GM21825 (cell line): ENCODE results near the gene ZNF277.

Experiments
- ATAC-seq: cut with Tn5 transposase; IDR thresholded peaks from one replicate; pipeline ENCODE4 v1.9.1; 2021; ENCODE audit warnings: mild to moderate bottlenecking, moderate library complexity; ENCODE audit not compliant: unreplicated experiment

ZNF277 gene

DNA sequence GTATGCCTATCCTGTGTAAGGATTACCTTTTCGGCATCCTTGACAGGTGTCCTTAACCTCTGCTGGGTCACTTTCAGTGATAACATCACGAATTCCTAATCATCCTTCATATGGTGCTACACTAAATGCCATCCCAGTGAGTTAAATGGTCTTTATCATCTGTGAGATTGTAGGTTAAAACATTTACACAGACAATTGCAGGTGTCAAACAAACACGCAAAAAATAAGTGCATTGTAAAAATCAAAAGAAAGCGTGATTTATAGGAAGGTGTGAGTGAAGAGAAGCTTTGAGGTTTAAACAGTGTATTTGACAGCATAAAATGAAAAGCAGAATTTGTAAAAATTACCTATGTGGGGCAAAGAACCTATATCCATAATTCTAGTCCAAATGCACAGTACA lies 132.3 kb downstream of the ZNF277 start:
- no peak for ATAC-seq

DNA sequence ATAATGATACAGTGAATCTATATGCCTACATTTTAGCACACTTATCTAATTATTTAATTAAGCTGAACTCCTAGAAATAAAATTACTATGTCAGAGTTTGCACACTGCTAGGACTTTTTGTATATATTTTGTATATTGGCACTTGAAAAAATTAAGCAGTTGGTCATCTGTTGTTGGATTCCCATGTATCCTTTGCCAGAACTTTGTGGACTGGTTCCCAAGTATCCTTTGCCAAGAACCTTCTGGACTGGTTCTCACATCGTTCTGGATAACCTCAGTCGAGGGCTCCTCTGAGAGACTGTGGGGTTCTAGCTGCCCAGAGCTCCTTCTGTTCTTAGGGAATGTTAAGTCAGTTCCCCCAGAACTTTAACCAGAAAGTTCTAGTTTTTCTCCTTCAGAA lies 135.0 kb downstream of the ZNF277 start:
- ATAC-seq: no peak

DNA sequence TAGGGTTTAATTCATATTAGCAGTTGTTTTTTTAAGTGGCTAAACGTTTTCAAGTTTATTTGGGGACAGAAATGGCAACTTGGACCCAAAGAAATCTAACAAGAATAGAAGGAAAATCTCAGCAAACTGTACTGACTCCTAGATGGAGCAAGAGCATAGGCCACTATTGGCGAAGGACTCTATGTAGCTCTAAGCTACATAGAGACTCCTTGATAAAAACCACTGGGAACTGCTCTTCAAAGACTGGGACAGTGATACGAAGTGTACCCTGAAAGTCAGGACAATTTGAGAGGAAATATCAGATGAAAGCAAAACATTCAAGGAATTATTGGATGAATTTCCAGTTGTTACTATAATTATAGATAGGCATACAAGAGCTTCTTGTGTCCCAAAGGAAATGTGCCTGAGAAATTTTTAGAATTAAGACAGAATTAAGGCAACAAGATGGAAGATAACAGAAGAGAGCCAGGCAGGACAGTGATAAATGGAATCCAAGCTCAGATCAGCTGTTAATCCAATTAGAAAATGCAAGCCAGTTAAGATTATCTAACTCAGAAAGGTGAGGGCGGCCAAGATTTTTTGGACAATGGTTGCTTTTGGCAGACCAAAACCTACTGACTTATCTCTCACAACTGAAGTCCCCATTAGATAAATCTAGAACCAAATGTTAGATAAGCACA lies 140.0 kb downstream of the ZNF277 start:
- no peak for ATAC-seq

DNA sequence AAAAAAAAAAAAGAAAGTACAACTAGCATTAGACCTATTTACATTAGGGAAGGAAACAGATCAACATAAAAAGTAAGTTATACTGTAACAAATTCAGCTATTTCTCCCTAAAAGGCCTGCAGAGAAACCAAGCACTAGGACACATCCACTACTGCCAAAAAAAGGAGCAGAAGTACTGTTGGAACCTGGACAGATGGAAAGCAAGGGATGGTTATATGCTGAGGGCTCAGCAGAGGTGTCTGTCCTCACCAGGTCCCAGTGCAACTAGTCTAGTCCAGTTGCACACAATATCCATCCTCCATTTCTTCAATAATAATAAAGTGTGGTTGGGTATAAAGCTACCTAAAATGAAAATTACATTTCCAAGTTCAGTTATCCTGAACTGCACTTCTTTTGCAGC lies 140.6 kb downstream of the ZNF277 start:
- ATAC-seq: no peak

DNA sequence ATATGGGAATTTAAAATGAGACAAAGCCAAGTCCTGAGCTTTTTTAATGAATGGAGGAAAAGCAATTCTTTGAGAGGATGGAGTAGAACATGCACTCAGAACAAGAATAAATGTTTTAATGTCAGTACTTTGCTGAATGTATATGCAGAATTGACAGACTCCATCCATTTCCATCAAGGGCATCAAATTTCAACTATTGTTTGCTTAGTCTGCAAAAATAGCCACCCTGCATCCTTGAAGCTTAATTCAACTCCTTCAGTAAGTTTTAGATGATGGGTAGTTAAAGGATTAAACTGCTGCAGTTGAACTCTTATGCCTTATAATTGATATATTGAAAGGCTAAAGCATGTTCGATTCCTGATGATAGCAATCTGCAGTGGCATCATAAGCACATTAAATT lies 144.1 kb downstream of the ZNF277 start:
- no peak for ATAC-seq

DNA sequence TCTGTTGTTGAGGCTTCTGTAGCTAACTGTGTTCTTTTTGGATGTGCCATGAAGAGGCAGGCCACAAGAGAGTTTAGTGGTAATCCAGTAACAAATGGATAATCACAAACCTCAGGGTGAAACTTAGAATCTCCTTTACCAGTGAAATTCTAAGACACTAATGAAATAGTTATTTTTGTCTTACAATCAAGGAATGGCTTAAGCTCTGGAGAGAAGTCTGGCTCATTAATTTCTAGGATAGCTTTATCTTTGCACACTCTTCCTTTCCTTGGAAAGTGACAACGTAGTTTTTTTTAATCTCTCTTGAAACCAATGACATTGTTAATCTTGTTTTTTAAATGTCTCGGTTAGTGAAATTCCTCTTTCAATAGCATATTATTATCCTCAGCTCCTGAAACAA lies 150.1 kb downstream of the ZNF277 start:
- ATAC-seq: no peak

DNA sequence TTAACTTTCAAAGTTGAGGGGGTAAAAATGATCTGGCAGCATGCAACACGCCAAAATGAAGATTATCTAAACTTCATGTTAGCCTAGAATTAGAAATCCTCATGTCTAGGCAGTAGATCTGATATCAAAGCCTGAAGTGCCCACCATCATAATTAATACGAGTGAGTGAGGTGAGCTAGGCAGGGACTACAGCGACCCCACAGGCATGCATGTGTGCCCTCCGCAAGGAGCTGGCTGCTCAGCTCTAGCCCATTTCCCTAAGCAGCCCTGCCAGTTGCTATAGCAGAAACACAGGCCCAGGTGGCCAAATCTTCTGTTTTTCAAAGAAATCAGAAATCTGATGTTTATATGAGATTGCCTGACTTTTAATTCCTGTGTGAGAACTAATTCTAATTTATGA lies 150.6 kb downstream of the ZNF277 start:
- ATAC-seq: no peak

DNA sequence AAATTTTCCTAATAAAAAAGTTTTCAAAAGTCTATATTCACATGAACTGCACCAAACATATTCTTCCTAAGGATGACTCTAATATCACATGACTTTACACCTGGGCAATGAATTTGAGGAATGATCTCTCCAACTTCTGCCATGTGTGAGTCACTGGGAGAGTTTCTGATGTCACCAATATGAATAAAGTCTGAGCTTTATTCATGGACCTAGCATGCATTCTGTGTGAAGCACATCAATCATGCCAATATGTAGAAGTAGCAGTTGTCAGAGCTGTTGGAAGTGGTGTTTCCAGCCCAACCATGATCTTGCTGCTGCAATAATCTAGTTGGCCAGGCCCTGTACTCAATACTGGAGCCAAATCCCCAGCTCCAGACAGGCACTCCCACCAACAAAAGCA lies 152.0 kb downstream of the ZNF277 start:
- no peak for ATAC-seq

DNA sequence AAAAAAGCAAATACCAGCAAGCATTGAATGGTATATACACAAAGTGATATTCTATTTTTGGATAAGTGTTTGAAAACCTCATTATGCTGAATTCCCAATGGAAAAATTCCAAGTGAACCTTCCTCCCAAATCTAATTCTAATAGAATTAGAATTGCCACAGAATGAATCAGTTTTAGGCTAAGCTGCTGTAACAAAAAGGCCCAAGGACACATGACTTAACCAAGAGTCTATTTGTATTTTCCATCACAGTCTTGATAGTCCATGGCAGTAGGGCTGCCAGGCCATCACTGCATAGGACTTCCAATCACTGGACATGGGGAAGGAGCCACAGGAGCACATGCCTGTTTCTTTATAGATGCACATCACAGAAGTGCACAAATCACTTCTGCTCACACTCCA lies 152.6 kb downstream of the ZNF277 start:
- ATAC-seq: no peak

DNA sequence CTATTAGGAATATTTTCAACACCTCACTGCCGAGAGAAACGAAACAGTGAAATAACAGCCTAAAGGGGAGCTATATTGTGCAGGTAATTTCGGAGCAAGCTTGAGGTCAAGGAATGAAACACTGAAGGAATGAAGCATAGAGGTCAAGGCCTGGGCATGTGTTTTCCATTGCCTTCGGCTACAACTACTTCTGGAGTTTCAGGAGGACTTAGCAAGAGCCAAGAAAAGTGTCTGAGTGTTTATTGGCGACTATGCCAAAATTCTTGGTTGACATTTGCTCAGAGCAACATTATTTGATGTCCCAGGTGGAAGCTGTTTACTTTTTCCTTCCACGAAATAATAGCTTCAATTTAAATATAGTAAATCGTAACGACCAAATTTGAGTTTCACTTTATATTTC lies 154.2 kb downstream of the ZNF277 start:
- no peak for ATAC-seq

DNA sequence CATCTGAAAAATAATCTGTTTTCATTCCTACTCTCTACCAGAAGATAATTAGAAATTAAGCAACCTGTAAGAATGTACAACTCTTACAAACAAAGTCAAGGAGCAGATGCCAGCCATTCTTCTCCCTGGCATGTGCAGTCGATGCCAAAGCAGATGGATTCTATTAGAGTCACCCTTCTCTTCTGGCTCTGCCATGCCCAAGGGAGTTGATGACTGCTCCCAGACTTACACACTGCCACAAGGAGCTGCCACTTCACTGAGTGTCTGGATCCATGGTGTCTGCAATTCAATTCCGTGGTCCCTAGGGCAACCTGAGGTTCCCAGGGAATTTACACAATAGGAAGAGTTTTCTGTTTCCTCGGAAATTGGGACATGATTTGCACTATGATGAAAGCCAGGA lies 154.7 kb downstream of the ZNF277 start:
- ATAC-seq: no peak

DNA sequence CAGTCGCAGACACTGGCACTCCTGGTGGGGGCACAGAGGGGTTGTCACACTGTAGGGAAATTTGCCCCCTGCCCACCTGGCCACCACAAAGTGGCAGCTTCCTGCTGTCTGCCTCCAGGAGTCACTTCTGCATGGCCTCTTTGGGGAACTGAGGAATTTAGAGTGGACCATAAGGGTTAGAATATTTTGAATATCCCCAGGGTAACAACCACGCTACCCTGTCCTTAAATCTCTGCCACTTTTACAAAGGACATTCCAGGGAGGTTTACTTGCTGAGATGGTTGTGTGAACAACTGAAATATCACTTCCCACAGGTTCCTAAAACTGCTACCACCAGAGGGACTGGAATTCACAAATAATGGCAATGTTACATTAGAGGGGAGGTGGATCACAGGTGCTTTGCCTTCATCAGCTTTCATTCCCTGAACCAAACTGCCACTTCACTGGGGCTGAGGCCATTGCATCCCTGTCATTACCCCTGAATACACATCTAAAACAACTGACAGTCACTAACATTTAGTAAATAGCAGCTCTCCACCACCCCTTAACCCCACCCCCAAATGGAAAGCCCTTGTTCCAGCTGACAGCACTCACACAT lies 155.7 kb downstream of the ZNF277 start:
- no peak for ATAC-seq

DNA sequence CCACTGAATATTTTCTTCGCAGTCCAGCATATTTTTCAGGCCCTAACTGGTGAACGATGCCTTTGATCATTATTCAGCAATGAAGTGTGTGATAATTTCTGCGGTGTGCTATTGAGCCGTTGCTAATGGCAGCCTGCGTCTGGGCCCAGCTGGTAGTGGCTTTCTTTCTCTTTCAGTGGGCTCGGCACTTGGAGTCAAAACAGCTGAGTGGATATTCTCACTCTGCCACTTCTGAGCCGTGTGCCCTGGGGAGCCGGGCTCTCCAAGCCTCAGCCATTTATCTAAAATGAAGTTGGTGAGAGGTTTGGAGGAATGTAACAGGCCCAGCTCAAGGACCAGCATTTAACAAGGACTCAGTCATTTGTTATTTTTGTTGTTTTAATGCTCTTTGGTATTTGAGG lies 156.2 kb downstream of the ZNF277 start:
- ATAC-seq: no peak

DNA sequence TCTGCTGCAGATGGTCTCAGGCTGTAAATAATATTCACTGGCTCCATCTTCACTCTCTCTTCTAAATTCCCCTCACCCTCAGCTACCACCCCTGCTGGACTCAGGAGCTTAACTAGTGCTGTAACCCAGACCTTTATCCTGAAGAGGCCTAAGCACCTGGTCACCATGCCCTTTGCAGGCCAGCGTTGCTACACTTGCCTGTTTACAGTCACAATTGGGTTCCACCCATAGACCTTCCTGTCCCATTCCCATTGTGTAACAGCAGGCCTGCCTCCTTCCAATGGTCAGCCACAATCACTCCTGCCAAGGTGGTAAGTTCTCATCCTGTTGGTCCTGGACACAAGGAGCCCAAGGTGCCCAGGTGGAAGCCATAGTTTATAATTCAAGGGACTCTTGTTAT lies 157.9 kb downstream of the ZNF277 start:
- no peak for ATAC-seq

DNA sequence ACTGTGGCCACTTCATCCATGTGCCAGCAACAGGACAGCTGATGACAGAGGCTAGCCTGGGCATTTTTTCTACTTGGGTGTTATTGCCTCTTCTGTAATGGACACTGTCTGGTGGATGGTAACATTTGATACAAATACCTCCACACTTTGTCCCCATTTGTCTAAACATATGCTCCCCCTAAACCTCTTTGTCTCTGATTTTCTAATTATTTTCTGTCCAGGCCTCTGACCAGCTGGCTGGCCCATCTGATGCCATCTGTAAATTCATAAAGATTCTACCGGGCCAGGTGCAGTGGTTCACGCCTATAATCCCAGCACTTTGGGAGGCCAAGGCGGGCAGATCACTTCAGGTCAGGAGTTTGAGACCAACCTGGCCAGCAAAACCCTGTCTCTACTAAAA lies 159.1 kb downstream of the ZNF277 start:
- no peak for ATAC-seq

DNA sequence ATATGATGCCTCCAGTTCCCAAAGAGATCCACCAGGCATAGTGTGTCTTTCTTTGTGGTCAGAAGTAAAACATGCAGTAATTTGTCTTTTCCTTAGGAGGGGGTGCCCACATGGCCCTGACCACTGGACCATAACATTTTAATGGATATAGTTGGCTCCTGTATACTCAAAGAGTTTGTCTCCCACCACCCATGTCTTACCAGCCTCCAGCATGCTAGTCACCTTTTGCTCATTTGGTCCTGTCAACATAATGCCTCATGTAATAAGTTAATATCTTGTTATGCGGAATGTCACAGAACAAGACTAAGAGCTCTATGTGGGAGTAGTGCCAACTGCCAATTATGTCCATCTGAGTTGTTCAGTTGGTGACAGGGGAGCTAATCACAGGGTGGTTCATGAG lies 160.4 kb downstream of the ZNF277 start:
- ATAC-seq: no peak

DNA sequence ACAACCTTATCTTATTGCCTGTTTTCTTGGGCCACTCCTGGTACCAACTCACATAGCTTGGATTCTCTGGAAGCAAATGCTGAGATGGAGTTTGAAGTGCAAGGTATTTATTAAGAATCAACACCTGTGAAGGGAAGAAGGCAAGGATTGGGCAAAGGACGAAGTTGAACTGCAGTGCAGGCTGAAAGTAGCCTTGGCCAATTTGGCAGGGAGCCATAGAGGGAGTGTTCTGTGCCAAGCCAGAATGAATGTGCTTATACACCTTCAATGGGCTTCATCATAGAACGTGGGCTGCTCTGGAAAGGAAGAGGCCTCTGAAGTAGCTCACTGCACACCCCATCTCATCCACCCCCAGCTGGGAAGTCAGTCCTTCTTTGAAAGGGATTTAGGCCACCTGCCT lies 163.9 kb downstream of the ZNF277 start:
- ATAC-seq: no peak

DNA sequence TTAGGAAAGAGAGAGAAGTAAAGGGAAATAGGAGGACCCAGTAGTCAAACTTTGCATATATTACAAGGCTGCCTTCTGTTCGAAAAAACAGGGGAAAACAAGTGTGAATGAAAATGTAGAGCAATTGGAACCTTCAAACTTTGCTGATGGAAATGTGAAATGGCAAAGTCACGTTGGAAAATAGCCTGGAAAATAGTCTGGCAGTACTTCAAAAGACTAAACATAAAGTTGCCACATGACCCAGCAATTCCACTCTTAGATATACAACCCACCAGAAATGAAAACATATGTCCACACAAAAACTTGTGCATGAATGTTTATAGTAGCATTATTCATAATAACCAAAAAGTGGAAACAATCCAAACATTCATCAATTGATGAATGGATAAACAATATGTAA lies 165.2 kb downstream of the ZNF277 start:
- ATAC-seq: no peak

DNA sequence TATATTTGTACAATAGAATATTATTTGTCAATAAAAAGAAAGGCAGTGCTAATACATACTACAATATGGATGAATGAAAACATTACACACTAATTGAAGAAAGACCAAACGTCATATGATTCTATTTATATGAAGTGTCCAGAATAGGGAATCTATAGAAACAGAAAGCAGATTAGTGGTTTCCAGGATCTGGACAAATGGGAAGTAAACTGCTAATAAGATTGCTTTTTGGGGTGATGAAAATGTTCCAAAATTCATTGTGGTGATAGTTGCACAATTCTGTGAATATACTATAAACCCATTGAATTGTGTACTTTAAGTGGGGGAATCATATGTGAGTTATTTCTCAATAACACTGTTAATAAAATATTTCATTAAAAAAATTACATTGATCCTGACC lies 165.6 kb downstream of the ZNF277 start:
- no peak for ATAC-seq

DNA sequence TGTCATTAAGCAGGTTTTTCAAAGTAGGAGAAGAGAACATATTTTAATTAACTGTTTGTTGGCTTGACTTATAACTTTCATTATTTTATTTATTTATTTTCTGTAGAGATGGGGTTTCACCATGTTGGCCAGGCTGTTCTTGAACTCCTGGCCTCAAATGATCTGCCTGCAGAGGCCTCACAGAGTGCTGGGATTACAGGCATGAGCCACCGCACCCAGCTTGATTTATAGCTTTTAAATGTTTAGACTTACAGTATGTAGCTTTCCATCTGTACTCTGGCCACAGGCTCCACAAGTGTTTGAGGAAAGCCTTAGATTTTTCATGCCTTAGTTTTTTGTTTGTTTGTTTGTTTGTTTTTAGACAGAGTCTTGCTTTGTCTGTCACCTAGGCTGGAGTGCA lies 171.1 kb downstream of the ZNF277 start:
- no peak for ATAC-seq

DNA sequence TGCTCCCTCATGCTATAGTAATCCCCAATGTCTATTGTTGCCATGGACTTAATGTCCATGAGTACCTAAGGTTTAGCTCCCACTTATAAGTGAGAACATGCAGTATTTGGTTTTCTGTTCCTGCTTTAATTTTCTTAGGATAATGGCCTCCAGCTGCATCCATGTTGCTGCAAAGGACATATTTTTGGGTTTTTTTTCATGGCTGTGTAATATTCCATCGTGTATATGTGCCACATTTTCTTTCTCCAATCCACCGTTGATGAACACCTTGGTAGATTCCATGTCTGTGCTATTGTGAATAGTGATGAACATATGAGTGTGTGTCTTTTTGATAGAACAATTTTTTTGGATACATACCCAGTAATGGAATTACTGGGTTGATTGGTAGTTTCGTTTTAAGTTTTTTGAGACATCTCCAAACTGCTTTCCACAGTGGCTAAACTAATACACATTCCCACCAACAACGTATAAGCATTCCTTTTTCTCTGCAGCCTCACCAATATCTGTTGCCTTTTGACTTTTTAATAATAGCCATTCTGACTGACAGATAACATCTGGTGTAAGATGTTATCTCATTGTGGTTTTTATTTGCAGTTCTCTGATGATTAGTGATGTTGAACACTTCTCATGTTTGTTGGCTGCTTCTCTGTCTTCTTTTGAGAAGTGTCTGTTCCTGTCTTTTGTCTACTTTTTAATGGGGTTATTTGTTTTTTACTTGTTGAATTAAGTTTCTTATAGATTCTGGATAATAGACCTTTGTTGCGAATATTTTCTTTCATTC lies 175.0 kb downstream of the ZNF277 start:
- ATAC-seq: no peak

DNA sequence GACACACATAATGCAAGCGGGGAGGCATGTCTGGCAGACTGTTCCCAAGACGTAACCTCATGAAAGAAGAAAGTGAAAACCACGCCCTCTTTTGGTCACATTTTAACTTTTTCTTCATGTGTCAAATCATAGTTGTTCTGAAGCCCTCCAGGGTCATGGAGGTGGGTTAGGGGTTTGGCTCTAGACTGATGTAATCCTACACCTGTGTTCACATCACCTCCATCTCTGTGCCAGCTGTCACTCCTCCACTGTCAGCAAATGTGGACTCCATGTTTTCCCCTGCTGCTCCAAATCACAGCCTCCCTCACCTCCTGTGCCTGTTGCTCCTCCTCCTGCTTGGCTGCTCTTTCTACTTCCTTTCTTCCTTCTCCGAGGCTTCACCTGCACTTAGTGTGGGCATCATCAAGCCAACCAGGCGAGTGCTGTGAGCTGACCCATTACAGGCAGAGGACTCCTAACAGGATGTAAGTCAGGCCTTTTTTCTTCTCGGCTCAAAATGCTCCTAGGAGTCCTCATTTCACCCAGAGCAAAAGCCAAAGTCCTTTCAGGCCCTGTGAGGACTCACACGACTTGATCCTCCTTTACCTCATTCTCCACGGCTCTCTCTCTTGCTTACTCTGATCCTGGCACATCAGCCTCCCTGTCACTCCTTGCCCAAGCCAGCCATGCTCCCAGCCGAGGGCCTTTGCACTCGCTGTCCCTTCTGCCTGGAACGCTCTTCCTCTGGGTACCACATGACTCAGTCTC lies 177.3 kb downstream of the ZNF277 start:
- ATAC-seq: no peak
